Stromal cell of bone marrow (primary cell): Measurements from ENCODE around the gene ABCB6.
"Not testable (repeated sequence)": the region's sequence is repeated elsewhere in the genome, so short reads cannot be mapped to it uniquely, and the experiment has no call there.

Experiments
- DNase-seq: peaks from one replicate; pipeline ENCODE4 v3.0.0-alpha.2; 2012; ENCODE audit warnings: low read depth

Gene ABCB6

GRCh38 chr2:219213486-219214071 lies 5.2 kb downstream of the ABCB6 start:
- no peak for DNase-seq

GRCh38 chr2:219213026-219213415 lies 5.7 kb downstream of the ABCB6 start:
- DNase-seq, result no peak

- no peak for DNase-seq
Measured at GRCh38 chr2:219210886-219211362, 7.8 kb downstream of the ABCB6 start.

- DNase-seq, result no peak
Measured at GRCh38 chr2:219210196-219210885, 8.4 kb downstream of the ABCB6 start.

- no peak for DNase-seq
Measured at GRCh38 chr2:219209236-219210195, 9.2 kb downstream of the ABCB6 start.

- no peak for DNase-seq
Measured at GRCh38 chr2:219207884-219208740, 10.6 kb downstream of the ABCB6 start.

- no peak for DNase-seq
Measured at GRCh38 chr2:219207134-219207883, 11.4 kb downstream of the ABCB6 start.

GRCh38 chr2:219206328-219207133 lies 12.2 kb downstream of the ABCB6 start, which contains the start of gene ZFAND2B:
Gene ZFAND2B (plus strand): TSS chr2:219206782. CDS start chr2:219206988, 206 bp downstream.
- DNase-seq, result peak; percentile 85

GRCh38 chr2:219205981-219206327 lies 12.8 kb downstream of the ABCB6 start:
- no peak for DNase-seq

- DNase-seq, result no peak
Measured at GRCh38 chr2:219205165-219205538, 13.6 kb downstream of the ABCB6 start.

- no peak for DNase-seq
Measured at GRCh38 chr2:219204425-219205164, 14.2 kb downstream of the ABCB6 start.

- not testable (repeated sequence) for DNase-seq
Measured at GRCh38 chr2:219201331-219201730, 17.4 kb downstream of the ABCB6 start.

GRCh38 chr2:219200502-219201326 lies 18.0 kb downstream of the ABCB6 start:
- DNase-seq, result not testable (repeated sequence)

- no peak for DNase-seq
Measured at GRCh38 chr2:219199470-219200211, 19.1 kb downstream of the ABCB6 start.

- DNase-seq, result no peak
Measured at GRCh38 chr2:219198974-219199373, 19.8 kb downstream of the ABCB6 start.

GRCh38 chr2:219197388-219197787 lies 21.4 kb downstream of the ABCB6 start:
- DNase-seq, result no peak

- DNase-seq, result no peak
Measured at GRCh38 chr2:219186754-219187456, 31.9 kb downstream of the ABCB6 start.
